GM21390 (cell line): ENCODE measurements around the gene BICD2.
"Not testable (repeated sequence)": the region's sequence is repeated elsewhere in the genome, so short reads cannot be mapped to it uniquely, and the experiment has no call there.

Experiments
- ATAC-seq: cut with Tn5 transposase; IDR thresholded peaks from one replicate; pipeline ENCODE4 v1.9.1; 2021; ENCODE audit not compliant: unreplicated experiment

BICD2 gene

DNA sequence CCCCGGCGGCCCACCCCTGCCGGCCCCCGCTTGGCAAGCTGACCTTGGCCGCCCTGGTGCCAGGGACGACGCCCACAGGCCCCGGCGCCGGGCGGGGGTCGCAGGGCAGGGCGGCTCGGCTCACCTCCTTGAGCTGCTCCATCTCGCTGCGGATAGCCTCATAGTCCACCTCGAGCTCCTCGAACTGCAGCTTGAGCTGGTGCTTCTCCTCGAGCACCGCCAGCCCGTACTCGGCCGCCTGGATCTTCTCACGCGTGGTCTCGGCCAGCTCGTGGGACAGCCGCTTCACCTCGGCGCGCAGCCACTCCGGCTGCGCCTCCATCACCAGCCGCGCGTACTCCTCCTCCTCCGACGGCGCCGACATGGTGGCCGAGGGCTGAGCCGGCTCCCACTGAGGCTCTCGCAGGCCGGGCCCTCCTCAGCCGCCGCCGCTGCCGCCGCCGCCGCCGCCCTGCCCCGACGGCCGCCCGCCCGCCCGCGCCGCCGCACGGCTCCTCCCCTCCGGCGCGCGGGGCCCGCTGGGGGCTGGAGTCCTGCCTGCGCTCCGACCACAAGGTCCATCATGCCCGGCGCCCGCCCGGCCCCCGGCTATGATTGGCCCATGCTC, at the start of gene BICD2:
BICD2 (minus strand) TSS at position 453 of the 607 bp plus-strand sequence; CDS start at position 364, 89 bp downstream.
- ATAC-seq = no peak

DNA sequence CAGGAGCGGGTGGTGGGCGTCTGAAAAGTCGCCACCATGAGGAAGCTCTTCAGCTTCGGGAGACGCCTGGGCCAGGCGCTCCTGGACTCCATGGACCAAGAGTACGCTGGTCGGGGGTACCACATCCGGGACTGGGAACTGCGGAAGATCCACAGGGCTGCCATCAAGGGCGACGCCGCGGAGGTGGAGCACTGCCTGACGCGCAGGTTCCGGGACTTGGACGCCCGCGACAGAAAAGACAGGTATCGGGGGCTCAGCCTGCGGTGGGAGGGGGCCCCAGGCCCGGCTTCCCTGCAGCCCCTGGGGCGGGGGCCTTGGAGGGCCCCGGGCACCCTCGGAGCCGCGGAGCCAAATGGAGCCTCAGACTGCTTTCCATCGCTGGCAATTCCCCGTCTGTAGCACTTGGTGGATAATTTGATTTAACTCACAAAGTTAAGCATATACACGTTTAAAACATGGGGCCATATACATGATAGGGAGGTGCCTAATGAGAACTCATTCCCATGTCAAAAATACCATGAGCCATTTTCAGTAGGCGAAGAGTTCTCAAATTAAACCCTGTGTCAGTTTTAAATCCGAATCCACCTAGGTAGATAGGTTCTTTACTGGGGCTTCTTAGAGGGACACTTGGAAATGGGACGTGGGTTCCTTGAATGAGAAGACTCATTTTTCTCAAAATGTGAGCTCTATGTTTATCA, 45.1 kb upstream of the BICD2 start:
- ATAC-seq = not testable (repeated sequence)

DNA sequence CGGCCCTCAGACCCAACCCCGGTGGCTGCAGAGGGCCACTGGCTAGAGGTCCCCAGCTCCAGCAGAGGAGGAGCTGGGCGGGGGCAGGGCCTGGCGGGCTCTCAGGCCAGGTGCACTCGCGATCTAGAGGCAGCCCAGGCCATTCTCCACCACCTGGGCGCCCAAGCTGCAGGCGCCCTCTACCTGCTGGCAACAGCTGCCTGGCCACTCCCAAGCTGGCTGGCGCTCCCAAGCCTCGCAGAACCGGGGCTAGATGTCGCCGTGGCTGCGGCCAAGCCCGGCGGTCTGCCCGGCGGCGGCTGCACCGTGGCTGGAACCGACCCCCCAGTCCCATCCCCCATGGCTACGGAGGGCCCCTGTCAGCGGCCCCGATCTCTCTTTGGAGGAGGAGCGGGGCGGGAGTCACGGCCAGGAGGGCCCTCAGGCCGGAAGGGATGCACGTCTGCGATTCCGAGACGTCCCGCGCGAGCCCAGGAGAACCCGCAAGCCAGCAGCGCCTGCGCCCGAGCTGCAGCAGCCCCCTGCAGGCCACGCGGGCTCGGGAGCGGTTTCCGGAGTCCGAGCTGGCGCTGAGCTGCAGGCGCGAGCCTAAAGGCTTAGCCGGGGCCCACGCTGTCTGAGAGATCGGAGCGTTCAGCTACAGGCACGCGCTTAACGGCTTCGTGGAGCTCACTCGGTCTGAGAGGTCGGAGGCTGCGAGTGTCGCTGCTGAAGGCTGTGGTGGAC, 44.3 kb upstream of the BICD2 start:
- no peak for ATAC-seq

DNA sequence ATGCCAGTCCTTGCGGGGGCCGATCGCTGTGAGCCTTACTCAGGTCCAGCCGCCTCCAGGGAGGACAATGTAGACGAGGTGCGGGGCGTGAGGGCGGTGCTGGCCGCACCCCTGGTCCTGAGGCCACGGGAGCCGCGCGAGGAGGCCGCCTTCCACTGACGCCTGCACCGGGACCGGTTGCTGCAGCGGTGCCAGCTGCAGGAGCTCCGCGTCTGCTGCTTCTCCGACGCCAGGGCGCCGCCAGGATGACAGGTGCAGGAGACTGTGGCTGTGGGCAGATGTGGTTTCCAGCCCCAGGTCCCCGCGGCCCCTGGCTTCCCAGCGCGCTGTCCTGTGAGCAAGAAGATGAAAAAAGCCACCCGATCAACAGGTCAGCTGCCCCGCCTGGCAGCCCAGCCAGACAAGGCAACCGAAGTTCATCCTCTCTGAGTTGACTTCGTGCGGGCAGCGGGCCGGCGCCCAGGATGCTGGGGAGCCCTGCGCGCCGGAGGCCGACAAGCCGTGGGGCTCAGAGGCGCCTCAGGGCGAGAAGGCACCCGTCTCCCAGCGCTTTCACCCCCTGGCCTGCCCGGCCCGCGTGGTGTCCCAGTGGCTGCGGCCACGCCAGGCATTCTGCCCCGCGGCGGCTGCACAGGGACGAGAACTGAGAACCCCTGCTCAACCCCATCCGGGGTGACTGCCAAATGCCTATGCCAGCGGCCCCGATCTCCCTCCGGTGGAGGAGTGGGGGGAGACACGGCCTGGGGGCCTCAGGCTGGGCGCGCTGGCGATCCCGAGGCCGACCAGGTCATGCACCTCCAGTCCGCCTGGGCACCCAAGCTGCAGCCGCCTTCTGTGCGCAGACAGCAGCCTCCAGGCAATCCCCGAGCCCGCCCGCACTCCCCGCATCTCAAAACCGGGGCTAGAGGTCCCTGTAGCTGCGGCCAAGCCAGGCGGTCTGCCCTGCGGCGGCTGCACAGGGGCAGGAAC, 43.4 kb upstream of the BICD2 start:
- no peak for ATAC-seq

DNA sequence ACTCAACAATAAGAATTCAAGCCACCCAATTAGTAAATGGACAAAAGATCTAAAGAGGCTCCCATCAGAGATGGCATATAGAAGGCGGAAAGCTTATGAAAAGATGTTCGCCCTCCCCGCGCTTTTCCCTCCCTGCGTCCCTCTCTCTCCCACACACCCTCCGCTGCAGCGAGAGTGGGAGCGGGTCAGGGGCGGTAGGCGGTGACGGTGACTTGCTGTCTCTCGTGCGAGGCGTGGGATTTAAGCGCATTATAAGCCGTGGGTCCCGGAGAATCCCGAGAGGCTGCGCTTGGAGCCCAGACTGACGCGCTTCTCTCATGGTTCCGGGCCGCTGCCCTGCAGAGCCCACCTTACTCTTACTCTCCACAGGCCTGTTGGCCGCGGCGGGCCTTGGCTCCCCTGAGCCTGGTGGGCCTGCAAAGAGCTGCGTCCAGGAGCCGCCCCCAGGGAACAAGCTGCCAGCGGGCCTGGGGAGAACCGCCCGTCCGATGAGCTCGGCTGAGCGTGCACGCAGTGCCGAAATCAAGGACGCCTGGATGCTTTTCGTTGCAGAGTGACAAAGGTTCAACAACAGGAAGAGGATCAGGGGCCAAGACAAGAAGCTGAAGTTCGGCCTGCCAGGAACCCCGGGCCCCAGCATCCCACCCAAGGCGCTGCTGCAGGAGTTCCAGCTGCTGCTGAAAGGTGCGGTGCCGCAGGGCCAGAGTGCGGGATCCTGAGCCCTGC, 42.6 kb upstream of the BICD2 start:
- ATAC-seq = no peak

DNA sequence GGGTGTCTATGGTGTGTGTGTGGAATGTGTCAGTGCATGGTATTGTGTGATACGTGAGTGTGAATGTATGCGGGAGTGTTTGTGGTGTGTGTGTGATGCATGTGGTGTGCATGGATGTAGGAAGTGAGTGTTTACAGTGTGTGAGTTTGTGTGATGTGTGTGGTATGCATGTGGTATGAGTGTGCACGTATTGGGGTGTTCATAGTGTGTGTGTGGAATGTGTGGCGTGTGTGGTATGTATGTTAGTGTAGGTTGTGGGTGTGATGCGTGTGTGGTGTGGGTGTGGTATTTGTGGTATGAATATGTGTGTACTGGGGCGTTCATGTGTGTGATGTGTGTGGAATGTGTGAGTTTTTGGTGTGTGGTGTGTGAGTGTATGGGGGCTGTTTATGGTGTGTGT, 40.1 kb upstream of the BICD2 start:
- no peak for ATAC-seq

DNA sequence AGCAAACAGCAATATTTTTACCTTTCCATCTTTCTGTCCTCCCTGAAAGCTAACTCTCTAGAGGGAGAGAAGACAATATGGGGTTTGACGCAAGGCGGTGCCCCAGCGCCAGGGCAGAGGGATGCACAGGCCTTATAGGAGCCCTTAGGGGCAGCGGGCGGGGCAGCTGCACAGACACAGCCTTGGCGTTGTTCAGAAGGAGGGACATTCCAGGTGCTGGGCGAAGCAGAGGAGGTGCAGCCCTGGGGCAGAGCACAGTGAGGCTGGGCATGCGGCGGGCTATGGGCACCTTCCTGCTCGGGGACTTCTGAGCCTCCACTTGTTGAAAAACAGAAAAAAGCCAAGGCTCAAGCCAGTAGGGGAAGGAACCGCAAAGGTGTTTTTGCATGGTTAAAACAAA, 33.7 kb upstream of the BICD2 start:
- no peak for ATAC-seq

DNA sequence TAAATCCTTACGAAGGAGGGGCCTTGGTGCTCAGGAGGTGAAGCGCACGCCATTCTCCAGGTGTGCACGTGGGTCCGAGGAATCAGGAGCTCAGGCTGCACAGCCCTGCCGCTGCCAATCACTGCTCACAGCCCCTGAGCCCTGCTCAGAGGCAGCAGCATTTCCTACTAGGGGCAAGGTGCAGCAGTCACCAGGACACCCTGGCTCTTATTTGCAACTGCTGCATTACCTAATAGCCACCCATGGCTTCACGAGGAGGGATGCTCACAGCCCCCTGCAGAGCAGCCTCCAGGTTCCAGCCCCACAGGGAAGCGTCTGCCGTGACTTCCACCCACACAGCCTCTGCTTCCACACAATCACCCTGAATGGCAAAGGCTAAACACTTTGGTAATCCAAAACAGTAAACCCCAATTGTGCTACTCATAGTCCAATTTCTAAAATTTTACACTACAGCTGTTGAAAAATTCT, 31.7 kb upstream of the BICD2 start:
- ATAC-seq = not testable (repeated sequence)

DNA sequence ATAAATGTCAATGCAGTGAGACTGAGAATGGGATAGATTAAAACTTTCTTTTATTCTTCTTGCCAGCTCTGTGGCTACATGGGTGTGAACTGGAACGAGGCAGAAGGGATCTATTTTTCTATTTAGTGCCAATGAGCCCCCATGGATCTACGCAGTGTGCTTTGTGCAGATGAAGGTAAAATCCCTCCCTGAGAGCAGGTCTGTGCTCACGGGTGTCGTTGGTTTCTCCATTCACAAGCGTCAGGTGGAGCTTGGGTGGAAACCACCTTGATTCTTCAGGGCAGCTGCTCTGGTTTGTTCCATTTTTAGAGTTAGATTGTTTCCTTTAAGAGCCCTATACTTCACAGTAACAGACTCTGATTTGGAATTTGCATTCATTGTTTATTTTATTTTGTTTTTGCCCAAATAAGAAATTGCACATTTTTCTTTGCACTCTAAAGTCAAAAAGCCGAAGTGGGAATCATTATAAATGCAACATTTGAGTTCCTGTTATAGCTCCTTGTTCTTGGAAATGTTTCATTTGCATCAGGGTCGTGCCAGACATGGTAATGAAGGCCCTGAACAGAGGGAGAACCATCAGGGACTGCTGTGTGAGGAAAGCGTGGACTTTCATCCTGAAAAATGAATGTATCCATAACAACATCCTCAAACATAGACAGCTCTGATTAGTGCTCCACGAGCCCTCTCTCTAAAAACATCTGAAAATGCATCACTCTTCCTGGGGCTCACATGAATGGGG, 31.1 kb upstream of the BICD2 start:
- no peak for ATAC-seq

DNA sequence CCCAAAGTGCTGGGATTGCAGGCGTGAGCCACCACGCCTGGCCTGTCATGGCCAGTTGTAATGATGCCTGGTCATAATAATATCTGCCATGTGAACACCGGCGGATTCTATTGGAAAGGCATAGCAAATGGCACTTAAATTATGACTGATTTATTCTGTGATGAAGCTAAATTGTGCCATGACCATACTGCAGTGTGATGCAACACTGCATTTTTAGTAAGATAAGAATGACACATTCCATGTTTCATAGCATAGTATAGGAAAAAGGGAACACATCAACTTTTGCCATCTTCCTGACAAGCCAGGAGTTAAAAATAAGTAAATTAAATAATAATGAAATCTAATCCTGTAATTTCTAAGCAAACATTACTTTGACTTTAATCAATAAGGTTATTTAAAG, 30.4 kb upstream of the BICD2 start:
- no peak for ATAC-seq

DNA sequence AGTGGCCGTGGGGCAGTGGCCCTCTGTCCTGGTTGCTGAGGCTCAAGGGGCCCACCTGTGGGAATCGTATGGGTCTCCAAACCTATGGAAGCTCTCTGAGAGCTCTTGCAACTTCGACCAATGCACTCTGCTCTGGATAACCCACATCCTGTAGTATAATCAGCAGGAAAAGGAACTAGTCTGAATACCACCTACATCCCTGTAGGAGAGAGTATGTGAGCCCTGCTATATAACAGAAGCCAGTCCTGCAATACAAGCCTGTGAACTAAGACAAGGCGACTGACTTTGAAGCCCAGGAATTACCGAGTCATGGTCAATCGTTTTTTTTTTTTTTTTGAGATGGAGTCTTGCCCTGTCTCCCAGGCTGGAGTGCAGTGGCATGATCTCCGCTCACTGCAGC, 29.8 kb upstream of the BICD2 start:
- ATAC-seq = no peak

DNA sequence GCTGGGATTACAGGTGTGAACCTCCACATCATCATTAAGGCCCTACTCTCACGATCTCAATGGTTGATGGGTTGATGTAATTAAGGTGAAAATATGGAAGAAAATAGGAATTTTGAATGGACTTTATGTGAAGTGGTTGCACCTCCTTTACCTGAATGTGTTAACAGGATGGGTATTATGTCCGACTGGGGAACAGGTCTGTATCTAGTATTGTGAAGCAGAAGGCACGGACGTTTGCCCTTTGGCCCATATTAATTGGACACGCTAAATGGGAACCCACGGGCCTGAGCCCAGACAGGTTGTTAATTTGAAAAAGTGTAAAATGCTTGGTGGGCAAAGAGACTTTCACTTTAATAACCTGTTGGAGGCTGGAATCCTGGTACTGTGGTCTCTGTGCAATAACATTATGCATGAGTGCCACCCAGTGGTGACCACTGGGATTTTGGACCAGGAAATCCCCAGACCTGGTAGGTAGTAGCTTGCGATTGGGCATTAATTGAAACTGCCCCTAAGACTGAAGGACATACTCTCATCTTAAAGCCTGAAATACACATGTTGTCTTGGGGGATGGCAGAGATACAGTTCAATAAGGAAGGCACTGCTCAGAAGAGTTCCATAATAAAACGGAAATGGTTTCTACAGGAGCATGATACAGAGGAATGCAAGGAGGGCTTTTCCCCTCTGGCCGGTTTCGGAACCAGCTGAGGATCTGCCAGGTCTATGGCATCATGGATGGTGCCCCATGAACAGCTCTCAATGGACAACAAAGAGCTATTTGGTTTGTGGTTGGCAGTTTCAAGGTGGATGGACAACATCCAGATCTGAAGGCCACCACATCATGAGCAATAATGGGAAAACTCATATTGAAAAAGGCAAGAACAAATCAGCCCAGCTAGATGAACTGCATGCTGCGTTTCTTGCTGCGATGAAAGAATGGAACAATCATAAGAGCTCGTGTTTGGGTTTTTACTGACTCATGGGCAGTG, 26.2 kb upstream of the BICD2 start:
- peak; percentile 65 for ATAC-seq

DNA sequence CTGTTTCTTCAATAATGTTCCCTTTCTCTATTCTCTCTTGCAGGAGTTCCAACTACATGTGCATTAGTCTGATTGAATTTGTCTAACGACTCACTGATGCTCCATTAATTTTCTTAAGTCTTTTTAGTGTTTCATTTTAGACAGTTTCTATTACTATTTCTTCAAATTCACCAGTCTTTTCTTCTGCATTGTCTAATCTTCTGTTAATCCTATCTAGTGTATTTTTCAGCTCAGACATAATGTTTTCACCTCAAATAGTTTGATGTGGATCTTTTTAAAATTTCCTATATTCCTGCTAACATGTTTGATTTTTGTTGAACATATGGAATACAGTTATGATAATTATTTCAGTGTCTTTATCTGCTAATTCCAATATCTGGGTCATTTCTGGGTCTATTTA, 21.7 kb upstream of the BICD2 start:
- ATAC-seq = no peak

DNA sequence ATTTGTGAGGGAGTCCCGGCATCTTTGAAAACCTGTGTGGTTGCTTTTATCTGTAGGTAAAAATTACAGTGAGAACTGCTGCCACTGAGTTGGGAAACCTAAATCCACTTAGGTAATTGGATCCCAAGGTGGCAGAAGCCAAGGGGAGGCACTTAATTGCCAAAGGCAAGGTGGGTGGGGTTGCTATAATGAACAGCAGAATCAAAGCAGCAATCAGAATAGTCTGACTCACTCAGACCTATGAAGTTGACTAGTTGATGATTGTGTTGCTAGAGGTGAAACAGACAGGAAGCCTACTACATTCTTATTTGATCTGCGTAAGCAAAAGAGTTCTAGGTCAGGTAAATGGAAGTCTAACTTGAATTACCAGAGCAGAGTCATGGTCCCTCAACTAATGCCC, 17.3 kb upstream of the BICD2 start:
- ATAC-seq = no peak

DNA sequence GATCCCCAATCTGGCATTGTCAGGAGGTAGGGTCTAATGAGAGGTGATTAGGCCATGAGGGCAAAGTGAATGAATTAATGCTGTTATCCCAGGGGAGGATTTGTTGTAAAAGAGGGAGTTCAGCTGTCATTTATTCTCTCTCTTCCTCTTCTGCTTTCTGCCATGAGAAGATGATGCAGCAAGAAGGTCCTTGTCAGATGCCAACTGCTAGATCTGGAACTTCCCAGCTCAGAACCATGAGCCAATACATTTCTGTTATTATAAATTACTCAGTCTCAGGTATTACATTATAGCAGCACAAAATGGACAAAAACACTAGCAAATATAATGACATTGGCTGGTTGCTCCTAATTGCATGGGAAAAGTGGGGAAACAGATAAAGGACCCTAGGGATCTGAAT, 15.6 kb upstream of the BICD2 start:
- ATAC-seq = no peak

DNA sequence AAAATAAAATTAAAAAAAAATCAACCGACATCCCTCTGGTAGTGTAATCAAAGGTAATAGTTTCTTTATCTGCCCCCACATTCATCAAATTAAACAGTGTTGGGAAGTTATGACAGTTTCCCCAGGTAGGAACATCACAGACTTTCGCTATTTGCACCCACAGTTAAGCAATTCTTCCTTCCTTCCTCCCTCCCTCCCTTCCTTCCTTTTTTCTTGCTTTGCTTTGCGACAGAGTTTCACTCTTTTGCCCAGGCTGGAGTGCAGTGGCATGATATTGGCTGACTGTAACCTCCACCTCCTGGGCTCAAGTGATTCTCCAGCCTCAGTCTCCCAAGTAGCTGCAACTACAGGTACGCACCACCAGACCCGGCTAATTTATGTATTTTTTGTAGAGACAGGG, 10.8 kb upstream of the BICD2 start:
- no peak for ATAC-seq

DNA sequence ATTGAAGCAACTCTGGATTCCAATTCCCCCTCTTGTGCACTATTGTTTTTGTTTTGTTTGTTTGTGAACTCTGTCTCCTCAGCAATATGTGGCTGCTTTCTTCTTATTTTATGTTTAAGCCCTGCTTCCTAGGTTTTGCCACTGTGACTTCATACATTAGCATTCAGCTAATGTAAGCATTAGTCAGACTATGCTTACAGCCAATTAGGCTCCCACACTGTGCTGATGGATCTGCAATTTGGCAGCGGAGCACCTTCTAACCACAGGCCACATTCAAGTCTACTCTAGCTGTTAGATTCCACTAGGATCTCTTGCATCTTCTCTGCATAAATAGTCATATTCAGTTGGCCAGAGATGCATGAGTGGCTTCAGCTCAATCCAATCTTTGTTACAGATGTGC, 9.6 kb upstream of the BICD2 start:
- ATAC-seq = no peak

DNA sequence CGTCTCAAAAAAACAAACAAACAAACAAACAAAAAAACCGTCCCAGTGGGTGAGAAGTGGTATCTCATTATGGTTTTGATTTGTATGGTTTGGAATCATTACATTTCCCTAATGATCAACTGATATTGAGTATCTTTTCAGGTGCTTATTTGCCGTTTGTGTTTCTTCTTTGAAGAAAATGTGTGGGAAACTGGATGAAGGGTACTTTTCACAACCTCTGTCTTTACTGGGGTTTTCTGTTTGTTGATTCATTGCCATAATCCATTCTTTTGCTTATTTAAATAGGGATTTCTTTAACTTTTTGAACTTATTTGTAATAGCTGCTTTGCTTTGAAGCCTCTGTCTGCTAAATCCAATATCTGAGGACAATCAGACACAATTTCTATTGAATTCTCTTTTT, 9.2 kb upstream of the BICD2 start:
- ATAC-seq = no peak
